Smooth muscle cell (in vitro differentiated cells): ENCODE data around the gene TMEM61. TPM values are rescaled to one million over a fixed set of nuclear protein-coding genes. Genes with fewer than 3 reads are reported as not detected.

Experiments
- DNase-seq: peaks from one replicate; lab custom pipeline; 2025; ENCODE audit not compliant: unreplicated experiment; lab: John Stamatoyannopoulos, UW
- H2AFZ ChIP-seq: fragments of 200-600 bp; sonication (generic); 2 replicates; pipeline ENCODE4 v1.6.0; 2016; ENCODE audit warnings: antibody characterized with exemption, low read depth, mild to moderate bottlenecking
- H3F3A ChIP-seq: fragments of 200-600 bp; sonication (generic); 2 replicates; pipeline ENCODE4 v1.6.0; 2017; ENCODE audit warnings: antibody characterized with exemption, low read depth
- H3K27ac ChIP-seq: fragments of 200-600 bp; sonication (generic); 2 replicates; pipeline ENCODE4 v1.5.1; 2016; ENCODE audit warnings: low read depth, mild to moderate bottlenecking
- H3K27me3 ChIP-seq: fragments of 200-600 bp; sonication (generic); 2 replicates; pipeline ENCODE4 v1.6.1; 2016; ENCODE audit warnings: low read depth, mild to moderate bottlenecking
- H3K36me3 ChIP-seq: fragments of 200-600 bp; sonication (generic); 2 replicates; pipeline ENCODE4 v1.5.1; 2016; ENCODE audit warnings: low read depth
- H3K4me1 ChIP-seq: fragments of 200-600 bp; sonication (generic); 2 replicates; pipeline ENCODE4 v1.5.1; 2016; ENCODE audit warnings: low read depth
- H3K4me2 ChIP-seq: fragments of 200-600 bp; sonication (generic); 2 replicates; pipeline ENCODE4 v1.6.0; 2016; ENCODE audit warnings: mild to moderate bottlenecking
- H3K4me3 ChIP-seq: fragments of 200-600 bp; sonication (generic); 2 replicates; pipeline ENCODE4 v1.5.1; 2016; ENCODE audit warnings: mild to moderate bottlenecking
- H3K79me2 ChIP-seq: fragments of 200-600 bp; sonication (generic); 2 replicates; pipeline ENCODE4 v1.6.0; 2016; ENCODE audit warnings: low read depth, mild to moderate bottlenecking
- H3K9ac ChIP-seq: fragments of 200-600 bp; sonication (generic); 2 replicates; pipeline ENCODE4 v1.6.0; 2016; ENCODE audit warnings: low read depth
- H3K9me3 ChIP-seq: fragments of 200-600 bp; sonication (generic); replicated peaks from 2 replicates; pipeline ENCODE4 v1.5.1; 2016; ENCODE audit warnings: low read depth
- H4K20me1 ChIP-seq: fragments of 200-600 bp; sonication (generic); 2 replicates; pipeline ENCODE4 v1.6.0; 2016; ENCODE audit warnings: low read depth
- CTCF ChIP-seq: fragments of 200-600 bp; sonication (generic); IDR thresholded peaks from 2 replicates; pipeline ENCODE4 v1.5.1; 2017; ENCODE audit warnings: borderline replicate concordance, mild to moderate bottlenecking, antibody characterized with exemption; ENCODE audit not compliant: insufficient read depth, poor library complexity, severe bottlenecking
- WGBS: methylation state at CpG from one replicate; pipeline ENCODE4 v1.1.7; 2016; ENCODE audit warnings: low lambda C conversion rate; 5-methylcytosine and 5-hydroxymethylcytosine counted together
- polyA plus RNA-seq: library from polyadenylated mRNA; unstranded; fragments of >200 nt; fragmentation: Nextera tagmentation; extraction: Ambion mirVana; gene quantifications from 2 replicates; pipeline ENCODE4 v1.2.1, GENCODE V29; 2016
- total RNA-seq: library from RNA; depleted of rRNA; stranded (reverse); fragments of >200 nt; gene quantifications from 2 replicates; pipeline ENCODE4 v1.2.3, GENCODE V29; 2014

Gene TMEM61
- total and polyA plus RNA-seq, 2 experiments from 2014 or later = 0.13 to 0.86 TPM

GRCh38 chr1:55010194-55010886 is 29.9 kb downstream of the TMEM61 start:
- WGBS = 84% methylated on average over 9 of the region's 9 CpGs
- no peak for TF ChIP-seq CTCF
- no peak for DNase-seq

GRCh38 chr1:55010887-55011217 is 30.4 kb downstream of the TMEM61 start:
- 74% methylated on average over 7 of the region's 7 CpGs for WGBS
- Histone ChIP-seq H3K4me1 (no peaks in the 10 kb centered on the region), H3K36me3 (no peaks in the 10 kb centered on the region), H3K4me2 (no peak overlapping the region), H3K9ac (no peak overlapping the region), H3K79me2 (no peaks in the 10 kb centered on the region), H3K9me3 (no peaks in the 10 kb centered on the region), H3K27ac (no peak overlapping the region), H3F3A (no peaks in the 10 kb centered on the region), H2AFZ (no peak overlapping the region), H3K4me3 (no peak overlapping the region), H4K20me1 (no peaks in the 10 kb centered on the region), H3K27me3 (peaks cover 2% of the 10 kb centered on the region)
- no peak for DNase-seq
- peak; percentile 4 for TF ChIP-seq CTCF

More at GRCh38 chr1:55010194-55010886, 29.9 kb downstream of the TMEM61 start:
- H3K4me1 ChIP-seq = no peaks in the 10 kb centered on the region
- no peaks in the 10 kb centered on the region for H3F3A ChIP-seq
- H3K79me2 ChIP-seq = no peaks in the 10 kb centered on the region
- H3K4me3 ChIP-seq = no peak overlapping the region
- H3K36me3 ChIP-seq = no peaks in the 10 kb centered on the region
- H3K9ac ChIP-seq = no peak overlapping the region
- H3K4me2 ChIP-seq = no peak overlapping the region
- no peaks in the 10 kb centered on the region for H3K9me3 ChIP-seq
- H2AFZ ChIP-seq = no peak overlapping the region
- no peaks in the 10 kb centered on the region for H4K20me1 ChIP-seq
- H3K27me3 ChIP-seq = peaks cover 2% of the 10 kb centered on the region
- no peak overlapping the region for H3K27ac ChIP-seq

- 93% methylated on average over 1 of the region's 1 CpG for WGBS
- Histone ChIP-seq H3K36me3 (no peaks in the 10 kb centered on the region), H4K20me1 (no peaks in the 10 kb centered on the region), H3K79me2 (no peaks in the 10 kb centered on the region), H3K4me2 (no peak overlapping the region), H2AFZ (no peak overlapping the region), H3K27ac (no peak overlapping the region), H3K9ac (no peak overlapping the region), H3K9me3 (no peaks in the 10 kb centered on the region), H3K4me3 (no peak overlapping the region), H3F3A (no peaks in the 10 kb centered on the region), H3K27me3 (peaks cover 2% of the 10 kb centered on the region), H3K4me1 (no peaks in the 10 kb centered on the region)
- DNase-seq = no peak
- no peak for TF ChIP-seq CTCF
Measured at GRCh38 chr1:55012661-55013060, 32.2 kb downstream of the TMEM61 start.

GRCh38 chr1:55015123-55015522 is 34.7 kb downstream of the TMEM61 start:
- Histone ChIP-seq H3K4me3 (no peak overlapping the region), H4K20me1 (no peaks in the 10 kb centered on the region), H3K27me3 (peaks cover 2% of the 10 kb centered on the region), H3K79me2 (no peaks in the 10 kb centered on the region), H3F3A (no peaks in the 10 kb centered on the region), H3K27ac (no peak overlapping the region), H3K4me1 (no peaks in the 10 kb centered on the region), H2AFZ (no peak overlapping the region), H3K36me3 (no peaks in the 10 kb centered on the region), H3K9ac (no peak overlapping the region), H3K9me3 (no peaks in the 10 kb centered on the region), H3K4me2 (no peak overlapping the region)
- TF ChIP-seq CTCF = no peak
- 87% methylated on average over 5 of the region's 5 CpGs for WGBS
- no peak for DNase-seq
